Transverse colon (tissue), 4 donors: ENCODE results near the gene ESRRG. TPM values are rescaled to one million over a fixed set of nuclear protein-coding genes. Genes with fewer than 3 reads are reported as not detected.
"Not testable (repeated sequence)": the region's sequence is repeated elsewhere in the genome, so short reads cannot be mapped to it uniquely, and the experiment has no call there.

Source experiments
- DNase-seq: peaks from one replicate; pipeline ENCODE4 v3.0.0-alpha.2; 2019
- H3K27ac ChIP-seq, 4 donors: fragments of 200-600 bp; sonication (generic); 2 replicates each; pipeline ENCODE4 v1.5.1; 2016 to 2018; ENCODE audit warnings: inconsistent platforms in 4 of 4
- H3K27me3 ChIP-seq: fragments of 200-600 bp; sonication (generic); 2 replicates; pipeline ENCODE4 v1.5.1; 2017; ENCODE audit warnings: inconsistent platforms
- H3K36me3 ChIP-seq, 4 donors: fragments of 200-600 bp; sonication (generic); 2 replicates each; pipeline ENCODE4 v1.5.1; 2017 to 2019; ENCODE audit warnings: inconsistent platforms in 4 of 4
- H3K4me1 ChIP-seq, 4 donors: fragments of 200-600 bp; sonication (generic); 2 replicates each; pipeline ENCODE4 v1.5.1; 2017 to 2020; ENCODE audit warnings: inconsistent platforms in 4 of 4
- H3K4me3 ChIP-seq, 4 donors: fragments of 200-600 bp; sonication (generic); 1 replicate in 1 of 4; 2 replicates in 3 of 4; pipeline versions ENCODE4 v1.5.1 to v1.6.1; 2017 to 2019; ENCODE audit warnings: inconsistent platforms in 4 of 4
- H3K9me3 ChIP-seq, 2 donors: fragments of 200-600 bp; sonication (generic); 2 replicates each; pipeline ENCODE4 v1.5.1; 2017 to 2019; ENCODE audit warnings: inconsistent platforms in 2 of 2
- CTCF ChIP-seq, 5 experiments: fragments of 200-600 bp in 3 of 5; fragments of 450-650 bp in 2 of 5; sonication (generic) in 3 of 5; IDR thresholded peaks; 1 replicate in 2 of 5; 2 replicates in 3 of 5; pipeline ENCODE4 v1.5.1; 2016 to 2017; ENCODE audit warnings: antibody characterized with exemption in 5 of 5, inconsistent platforms in 3 of 5, mild to moderate bottlenecking in 2 of 5, moderate library complexity in 1 of 5
- EP300 ChIP-seq: sonication (generic); formaldehyde crosslinking; IDR thresholded peaks from one replicate; pipeline ENCODE4 v1.6.1; 2017; ENCODE audit warnings: antibody characterized with exemption, low read depth
- POLR2A ChIP-seq: fragments of 450-650 bp; IDR thresholded peaks from one replicate; pipeline ENCODE4 v1.6.1; 2016; ENCODE audit warnings: antibody characterized with exemption, mild to moderate bottlenecking, moderate library complexity
- POLR2AphosphoS5 ChIP-seq, 3 donors: sonication (generic); formaldehyde crosslinking; IDR thresholded peaks; one replicate each; pipeline ENCODE4 v1.6.1; 2016; ENCODE audit warnings: antibody characterized with exemption in 3 of 3
- WGBS, 2 donors: methylation state at CpG; one replicate each; pipeline ENCODE4 v1.1.5; 2018; ENCODE audit warnings: low coverage in 1 of 2; 5-methylcytosine and 5-hydroxymethylcytosine counted together
- in situ Hi-C, 4 donors: fragments of 200-750 bp; cut with MboI; loops; one replicate each; pipeline versions ENCODE4 v1.15.0 to v1.15.1; 2017; ENCODE audit warnings: low sequenced_read_pairs in 3 of 4, low pct_ligation_motif_present in 1 of 4, low pct_unique_long_range_greater_than_20kb in 1 of 4
- intact Hi-C: fragments of 100-400 bp; cut with DNase I; formaldehyde crosslinking; loops from one replicate; pipeline ENCODE4 v1.15.1; 2023; ENCODE audit warnings: low total_unique reads
- total RNA-seq, 4 donors: library from RNA; depleted of rRNA; stranded (reverse); fragments of >200 nt; gene quantifications; one replicate each; pipeline ENCODE4 v1.1.0, GENCODE V29; 2016

The ESRRG gene
- total RNA-seq, 4 donors from 2014 or later = 0.20 to 1.5 (median 0.50) TPM

GRCh38 chr1:216531263-216532239, 191.7 kb downstream of the ESRRG start:
- no peaks in the 10 kb centered on the region for H3K9me3 ChIP-seq
- DNase-seq = no peak
- H3K27me3 ChIP-seq = no peaks in the 10 kb centered on the region
- peaks cover 0 to 4% (median 0%) of the 10 kb centered on the region in 4 donors for H3K4me1 ChIP-seq
- no peak for TF ChIP-seq EP300
- in situ Hi-C loops = no loop called here
- H3K27ac ChIP-seq = peak overlapping the region in 2 of 4 donors; percentile 2 to 9
- intact Hi-C loops = no loop called here
- H3K36me3 ChIP-seq = no peaks in the 10 kb centered on the region
- peak overlapping the region; percentile 13 to 45 (median 31) for H3K4me3 ChIP-seq
- 30 to 36% methylated on average over 5 to 12 of the region's 12 CpGs for WGBS, 2 donors

- H3K9me3 ChIP-seq, H3K4me1 ChIP-seq, intact Hi-C loops, H3K27ac ChIP-seq, H3K36me3 ChIP-seq, H3K27me3 ChIP-seq, in situ Hi-C loops, DNase-seq, H3K4me3 ChIP-seq: not testable (repeated sequence)
- WGBS, 2 donors = 72 to 77% methylated on average over 3 of the region's 3 CpGs
Measured at GRCh38 chr1:216529851-216530250, 193.4 kb downstream of the ESRRG start.

- Histone ChIP-seq H3K27me3 (no peaks in the 10 kb centered on the region), H3K9me3 (no peaks in the 10 kb centered on the region), H3K27ac (no peak overlapping the region), H3K4me1 (peaks cover 0 to 4% (median 0%) of the 10 kb centered on the region in 4 donors), H3K4me3 (no peak overlapping the region), H3K36me3 (no peaks in the 10 kb centered on the region)
- 40% methylated on average over 1 of the region's 1 CpG; no CpG with 5 or more reads in 1 of the 2 donors for WGBS, 2 donors
- intact Hi-C loops = no loop called here
- TF ChIP-seq POLR2AphosphoS5 (IDR thresholded peaks at IDR 0.05) = no peak
- TF ChIP-seq EP300 = no peak
- TF ChIP-seq POLR2A = no peak
- TF ChIP-seq CTCF (IDR thresholded peaks at IDR 0.05) = no peak
- DNase-seq = no peak
- in situ Hi-C loops = no loop called here
Measured at GRCh38 chr1:216528816-216529215, 194.4 kb downstream of the ESRRG start.

GRCh38 chr1:216523449-216524190, 199.6 kb downstream of the ESRRG start:
- WGBS, 2 donors = 59 to 61% methylated on average over 4 of the region's 4 CpGs
- TF ChIP-seq CTCF (IDR thresholded peaks at IDR 0.05) (no peak), EP300 (no peak), POLR2AphosphoS5 (IDR thresholded peaks at IDR 0.05) (no peak), POLR2A (no peak)
- in situ Hi-C loops = no loop called here
- Histone ChIP-seq H3K4me3 (no peak overlapping the region), H3K27ac (no peak overlapping the region), H3K27me3 (no peaks in the 10 kb centered on the region), H3K4me1 (no peaks in the 10 kb centered on the region), H3K36me3 (no peaks in the 10 kb centered on the region), H3K9me3 (no peaks in the 10 kb centered on the region)
- intact Hi-C loops = no loop called here
- DNase-seq = no peak

DNA sequence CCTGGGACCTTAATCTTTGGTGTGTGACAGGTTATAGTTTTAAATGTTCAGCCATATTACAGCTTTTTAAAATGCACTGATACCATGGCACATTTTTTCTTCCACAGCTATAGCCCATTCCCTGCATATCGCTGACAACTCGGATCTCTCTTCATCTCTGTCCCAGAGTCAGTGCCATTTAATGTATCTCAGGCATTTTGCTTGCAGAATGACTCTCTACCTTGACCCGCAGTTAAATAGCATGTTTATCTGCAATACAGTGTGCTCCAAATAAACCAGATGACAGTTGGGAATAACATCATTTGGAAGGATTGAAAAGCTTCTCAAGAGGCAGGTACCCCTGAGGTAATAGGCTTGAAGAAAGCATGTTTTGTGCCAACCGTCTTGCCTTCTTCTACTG, 200.2 kb downstream of the ESRRG start:
- H3K4me3 ChIP-seq = no peak overlapping the region
- no peaks in the 10 kb centered on the region for H3K4me1 ChIP-seq
- in situ Hi-C loops = no loop called here
- intact Hi-C loops = no loop called here
- H3K27ac ChIP-seq = no peak overlapping the region
- no peak for DNase-seq
- H3K9me3 ChIP-seq = no peaks in the 10 kb centered on the region
- 63 to 85% methylated on average over 4 of the region's 4 CpGs for WGBS, 2 donors
- H3K36me3 ChIP-seq = no peaks in the 10 kb centered on the region
- TF ChIP-seq POLR2AphosphoS5 (IDR thresholded peaks at IDR 0.05) (no peak), POLR2A (no peak), EP300 (no peak), CTCF (IDR thresholded peaks at IDR 0.05) (no peak)
- H3K27me3 ChIP-seq = no peaks in the 10 kb centered on the region
